GM12878 (cell line): ENCODE data around the gene AKAP7. TPM values are rescaled to one million over a fixed set of nuclear protein-coding genes. Genes with fewer than 3 reads are reported as not detected.

Source experiments
- BACH1 ChIP-seq: fragments of 450-650 bp; IDR thresholded peaks from 2 replicates; pipeline ENCODE4 v1.6.1; 2017; ENCODE audit warnings: mild to moderate bottlenecking, borderline replicate concordance
- CBX5 ChIP-seq: sonication (generic); IDR thresholded peaks from 2 replicates; pipeline ENCODE4 v1.6.1; 2016; ENCODE audit warnings: low read depth, moderate library complexity, mild to moderate bottlenecking, inconsistent platforms
- CHD2 ChIP-seq: IDR thresholded peaks from 2 replicates; pipeline ENCODE4 v1.6.1; 2011; ENCODE audit warnings: low read depth, low read length, improper control_type of control experiment, borderline replicate concordance
- ESRRA ChIP-seq: IDR thresholded peaks from 2 replicates; pipeline ENCODE4 v1.6.1; 2012; ENCODE audit warnings: mild to moderate bottlenecking, low read length, improper control_type of control experiment
- MXI1 ChIP-seq: fragments of 150-350 bp; IDR thresholded peaks from 2 replicates; pipeline ENCODE4 v1.6.1; 2011; ENCODE audit warnings: low read depth, mild to moderate bottlenecking, inconsistent platforms, low read length, improper control_type of control experiment
- PAX8 ChIP-seq: fragments of 450-650 bp; IDR thresholded peaks from 2 replicates; pipeline ENCODE4 v1.6.1; 2017; ENCODE audit warnings: mild to moderate bottlenecking, moderate library complexity
- TCF7 ChIP-seq: IDR thresholded peaks from 2 replicates; pipeline ENCODE4 v1.6.1; 2014; ENCODE audit warnings: antibody characterized with exemption, borderline replicate concordance
- polyA plus RNA-seq, 11 experiments: library from polyadenylated mRNA; depleted of rRNA in 4 of 11; unstranded in 6 of 11; stranded (reverse) in 5 of 11; fragments of >200 nt; fragmentation: Nextera tagmentation in 4 of 11; fragmentation: Illumina TruSeq in 1 of 11; extraction: Ambion mirVana in 4 of 11; extraction: Trizol in 1 of 11; gene quantifications; 1 replicate in 1 of 11; 2 replicates in 10 of 11; pipeline versions ENCODE4 v1.2.1 to v1.2.3, GENCODE V29; 2011 to 2016; ENCODE audit warnings: inconsistent platforms in 2 of 11, missing spikeins in 2 of 11, low read depth in 1 of 11
- total RNA-seq, 4 experiments: library from RNA; depleted of rRNA in 3 of 4; stranded (reverse); fragments of >200 nt in 3 of 4; fragmentation: Illumina TruSeq in 1 of 4; extraction: Trizol in 1 of 4; gene quantifications; 2 replicates each; pipeline versions ENCODE4 v1.2.1 to v1.2.3, GENCODE V29; 2013 to 2021
- TF ChIP-seq, protein P1 (sequence below): fragments of 450-650 bp; formaldehyde crosslinking; IDR thresholded peaks from 2 replicates; pipeline ENCODE4 v1.4.0; 2022; ENCODE audit warnings: mild to moderate bottlenecking, moderate library complexity
- TF ChIP-seq, protein P2 (sequence below): fragments of 450-650 bp; IDR thresholded peaks from 2 replicates; pipeline ENCODE4 v1.6.1; 2016; ENCODE audit warnings: mild to moderate bottlenecking
- TF ChIP-seq, protein P3 (sequence below): fragments of 450-650 bp; IDR thresholded peaks from 2 replicates; pipeline ENCODE4 v1.6.1; 2017; ENCODE audit warnings: mild to moderate bottlenecking

AKAP7 gene
- total and polyA plus RNA-seq, 10 of the 15 experiments (the other 5 are each of a cell fraction or from before 2014, with no cell fraction given), result 0.06 to 0.58 (median 0.28) TPM; not detected in 1

DNA sequence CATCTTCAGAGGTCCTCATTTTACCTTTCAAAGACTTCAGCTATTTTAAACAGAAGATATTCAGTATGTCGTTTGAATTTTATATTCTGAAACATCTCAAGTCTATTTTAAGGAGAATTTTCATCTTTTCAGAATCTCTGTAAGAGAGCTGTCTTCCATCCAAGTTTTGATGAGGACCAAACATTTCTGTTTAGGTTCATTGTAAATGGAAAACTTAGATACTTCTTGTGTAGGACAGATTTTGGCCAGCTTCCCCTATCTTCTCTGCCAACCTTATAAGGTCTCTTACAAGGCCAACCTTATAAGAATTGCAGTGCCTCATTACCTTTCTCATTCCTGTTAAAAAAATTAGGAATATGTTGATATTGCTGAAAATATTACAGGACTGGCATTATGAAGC, 88.1 kb downstream of the AKAP7 start (continued):
- TF ChIP-seq, protein P1, sequence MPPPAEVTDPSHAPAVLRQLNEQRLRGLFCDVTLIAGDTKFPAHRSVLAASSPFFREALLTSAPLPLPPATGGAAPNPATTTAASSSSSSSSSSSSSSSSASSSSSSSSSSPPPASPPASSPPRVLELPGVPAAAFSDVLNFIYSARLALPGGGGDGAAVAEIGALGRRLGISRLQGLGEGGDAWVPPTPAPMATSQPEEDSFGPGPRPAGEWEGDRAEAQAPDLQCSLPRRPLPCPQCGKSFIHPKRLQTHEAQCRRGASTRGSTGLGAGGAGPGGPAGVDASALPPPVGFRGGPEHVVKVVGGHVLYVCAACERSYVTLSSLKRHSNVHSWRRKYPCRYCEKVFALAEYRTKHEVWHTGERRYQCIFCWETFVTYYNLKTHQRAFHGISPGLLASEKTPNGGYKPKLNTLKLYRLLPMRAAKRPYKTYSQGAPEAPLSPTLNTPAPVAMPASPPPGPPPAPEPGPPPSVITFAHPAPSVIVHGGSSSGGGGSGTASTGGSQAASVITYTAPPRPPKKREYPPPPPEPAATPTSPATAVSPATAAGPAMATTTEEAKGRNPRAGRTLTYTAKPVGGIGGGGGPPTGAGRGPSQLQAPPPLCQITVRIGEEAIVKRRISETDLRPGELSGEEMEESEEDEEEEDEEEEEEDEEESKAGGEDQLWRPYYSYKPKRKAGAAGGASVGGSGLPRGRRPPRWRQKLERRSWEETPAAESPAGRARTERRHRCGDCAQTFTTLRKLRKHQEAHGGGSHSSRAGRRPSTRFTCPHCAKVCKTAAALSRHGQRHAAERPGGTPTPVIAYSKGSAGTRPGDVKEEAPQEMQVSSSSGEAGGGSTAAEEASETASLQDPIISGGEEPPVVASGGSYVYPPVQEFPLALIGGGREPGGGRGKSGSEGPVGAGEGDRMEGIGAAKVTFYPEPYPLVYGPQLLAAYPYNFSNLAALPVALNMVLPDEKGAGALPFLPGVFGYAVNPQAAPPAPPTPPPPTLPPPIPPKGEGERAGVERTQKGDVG (CRISPR knock-in tag), result no peak
- TF ChIP-seq MXI1 (no peak), ESRRA (no peak), PAX8 (no peak), BACH1 (no peak), CBX5 (no peak), CHD2 (no peak), TCF7 (no peak)
- TF ChIP-seq, protein P2, sequence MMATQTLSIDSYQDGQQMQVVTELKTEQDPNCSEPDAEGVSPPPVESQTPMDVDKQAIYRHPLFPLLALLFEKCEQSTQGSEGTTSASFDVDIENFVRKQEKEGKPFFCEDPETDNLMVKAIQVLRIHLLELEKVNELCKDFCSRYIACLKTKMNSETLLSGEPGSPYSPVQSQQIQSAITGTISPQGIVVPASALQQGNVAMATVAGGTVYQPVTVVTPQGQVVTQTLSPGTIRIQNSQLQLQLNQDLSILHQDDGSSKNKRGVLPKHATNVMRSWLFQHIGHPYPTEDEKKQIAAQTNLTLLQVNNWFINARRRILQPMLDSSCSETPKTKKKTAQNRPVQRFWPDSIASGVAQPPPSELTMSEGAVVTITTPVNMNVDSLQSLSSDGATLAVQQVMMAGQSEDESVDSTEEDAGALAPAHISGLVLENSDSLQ, result no peak
- TF ChIP-seq, protein P3, sequence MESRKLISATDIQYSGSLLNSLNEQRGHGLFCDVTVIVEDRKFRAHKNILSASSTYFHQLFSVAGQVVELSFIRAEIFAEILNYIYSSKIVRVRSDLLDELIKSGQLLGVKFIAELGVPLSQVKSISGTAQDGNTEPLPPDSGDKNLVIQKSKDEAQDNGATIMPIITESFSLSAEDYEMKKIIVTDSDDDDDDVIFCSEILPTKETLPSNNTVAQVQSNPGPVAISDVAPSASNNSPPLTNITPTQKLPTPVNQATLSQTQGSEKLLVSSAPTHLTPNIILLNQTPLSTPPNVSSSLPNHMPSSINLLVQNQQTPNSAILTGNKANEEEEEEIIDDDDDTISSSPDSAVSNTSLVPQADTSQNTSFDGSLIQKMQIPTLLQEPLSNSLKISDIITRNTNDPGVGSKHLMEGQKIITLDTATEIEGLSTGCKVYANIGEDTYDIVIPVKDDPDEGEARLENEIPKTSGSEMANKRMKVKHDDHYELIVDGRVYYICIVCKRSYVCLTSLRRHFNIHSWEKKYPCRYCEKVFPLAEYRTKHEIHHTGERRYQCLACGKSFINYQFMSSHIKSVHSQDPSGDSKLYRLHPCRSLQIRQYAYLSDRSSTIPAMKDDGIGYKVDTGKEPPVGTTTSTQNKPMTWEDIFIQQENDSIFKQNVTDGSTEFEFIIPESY, result no peak
